Measurements from ENCODE around the gene DCP1B. TPM values are rescaled to one million over a fixed set of nuclear protein-coding genes. Genes with fewer than 3 reads are reported as not detected.

Gene DCP1B
- total RNA-seq, 2 experiments from 2014 or later: 13.1 to 13.4 TPM

GRCh38 chr12:1937481-1938224 lies 66.6 kb downstream of the DCP1B start:
- CTCF ChIA-PET: interaction anchor here (2.9 to 3.0 kb wide), 2 partner anchors 142 to 147 kb away, joined by 80 to 91 read pairs; no protein-coding TSS in a partner anchor
- Mint-ChIP-seq H3K27me3 (no peaks in the 10 kb centered on the region), H3K9me3 (no peaks in the 10 kb centered on the region), H3K4me3 (no peak overlapping the region), H3K4me1 (ENCODE audit: low read depth) (peaks cover 4% of the 10 kb centered on the region), H3K36me3 (peaks cover 3% of the 10 kb centered on the region), H3K27ac (no peak overlapping the region)
- POLR2A ChIA-PET: no interaction called here
- no peak for DNase-seq
- intact Hi-C loops (cut with micrococcal nuclease): no loop called here

DNA sequence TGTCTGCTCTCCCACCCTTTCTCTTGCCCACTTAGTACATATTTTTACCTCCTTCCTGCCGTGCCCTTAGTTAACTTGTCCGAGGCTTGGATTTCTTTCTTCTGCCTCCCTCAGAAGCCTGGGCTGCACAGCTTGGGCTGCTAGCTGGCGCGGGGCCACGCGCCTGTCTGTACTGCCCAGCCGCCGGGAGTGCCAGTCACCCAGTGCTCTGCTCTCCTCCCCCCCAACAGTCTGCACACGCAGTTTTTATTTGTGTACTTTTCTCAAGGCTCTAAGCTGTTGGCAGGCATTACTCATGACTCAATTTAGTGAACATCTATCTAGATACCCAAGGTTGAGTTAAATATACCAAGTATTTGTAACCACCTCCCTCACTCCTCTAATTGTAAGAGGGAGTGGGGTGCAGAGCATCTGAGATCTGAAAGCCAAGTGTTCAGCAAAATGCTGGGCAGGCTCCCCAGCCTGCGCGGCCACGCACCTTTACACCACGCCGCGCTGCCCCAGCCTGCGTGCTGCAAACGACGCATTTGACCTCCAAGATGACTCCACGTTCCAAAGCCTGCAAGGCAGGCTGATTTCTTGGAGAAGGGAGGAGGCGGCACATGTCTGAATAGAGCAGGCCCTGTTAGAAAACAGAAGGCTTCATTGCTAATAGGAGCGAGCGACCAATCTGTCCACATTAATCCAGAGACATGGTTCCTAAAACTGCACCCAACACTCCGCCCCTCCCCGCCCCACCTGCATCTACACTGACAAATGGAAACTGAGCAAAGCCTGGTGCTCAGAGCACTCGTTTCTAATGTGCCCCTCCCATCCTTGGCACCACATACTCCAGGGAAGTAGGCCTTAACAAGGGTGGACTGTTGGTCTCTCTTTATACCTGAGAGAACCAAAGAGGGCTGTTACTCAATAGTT lies 67.6 kb downstream of the DCP1B start:
- POLR2A ChIA-PET: no interaction called here
- H3K27ac Mint-ChIP-seq: no peak overlapping the region
- CTCF ChIA-PET: no interaction called here
- DNase-seq: no peak
- peaks cover 4% of the 10 kb centered on the region for H3K4me1 Mint-ChIP-seq (ENCODE audit: low read depth)
- peaks cover 3% of the 10 kb centered on the region for H3K36me3 Mint-ChIP-seq
- no peaks in the 10 kb centered on the region for H3K9me3 Mint-ChIP-seq
- H3K27me3 Mint-ChIP-seq: no peaks in the 10 kb centered on the region
- intact Hi-C loops (cut with micrococcal nuclease): no loop called here
- no peak overlapping the region for H3K4me3 Mint-ChIP-seq

DNA sequence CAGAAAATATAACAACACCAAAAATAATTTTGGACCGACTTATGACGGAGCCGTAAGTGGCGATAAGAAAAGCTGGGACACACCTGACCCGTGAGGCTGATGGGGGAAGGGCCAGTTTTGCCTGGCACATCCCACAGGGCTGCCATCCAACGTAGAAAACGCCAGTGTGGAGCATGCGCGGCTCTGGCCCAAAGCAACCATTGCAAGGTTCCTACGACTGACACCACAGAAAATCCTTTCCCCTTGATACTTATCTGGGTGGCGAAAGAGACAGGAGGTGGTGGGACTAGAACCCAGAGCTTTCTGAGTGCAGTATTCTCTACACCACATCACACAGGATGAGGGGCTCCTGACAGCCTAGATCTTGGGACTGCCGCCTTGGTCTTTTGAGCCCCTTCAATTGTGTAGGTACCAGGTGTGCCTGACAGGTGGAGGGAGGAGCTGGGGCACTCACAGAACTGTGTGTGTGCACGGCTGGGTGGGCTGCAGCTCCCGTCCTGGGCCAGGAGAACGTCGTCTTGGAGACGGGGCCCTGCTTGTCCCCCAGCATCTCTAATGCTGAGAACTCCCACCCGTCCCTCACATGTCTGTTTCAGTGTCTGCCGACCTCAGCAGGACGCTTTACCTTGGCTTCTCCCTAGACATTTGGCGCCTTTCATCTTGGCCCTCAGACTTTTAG lies 68.4 kb downstream of the DCP1B start:
- ChIA-PET POLR2A (no interaction called here), CTCF (interaction anchor here (2.2 kb wide), 1 partner anchor 145 kb away, joined by 6 read pairs; no protein-coding TSS in a partner anchor)
- no peak for DNase-seq
- Mint-ChIP-seq H3K27me3 (no peaks in the 10 kb centered on the region), H3K4me1 (ENCODE audit: low read depth) (peaks cover 4% of the 10 kb centered on the region), H3K27ac (no peak overlapping the region), H3K4me3 (no peak overlapping the region), H3K9me3 (no peaks in the 10 kb centered on the region), H3K36me3 (peaks cover 3% of the 10 kb centered on the region)
- intact Hi-C loops (cut with micrococcal nuclease): no loop called here

GRCh38 chr12:1935242-1935641 lies 69.0 kb downstream of the DCP1B start:
- H3K27ac Mint-ChIP-seq: no peak overlapping the region
- peaks cover 3% of the 10 kb centered on the region for H3K36me3 Mint-ChIP-seq
- intact Hi-C loops (cut with micrococcal nuclease): no loop called here
- H3K4me3 Mint-ChIP-seq: no peak overlapping the region
- ChIA-PET POLR2A (no interaction called here), CTCF (interaction anchor here (2.2 kb wide), 1 partner anchor 144 kb away, joined by 6 read pairs; no protein-coding TSS in a partner anchor)
- H3K4me1 Mint-ChIP-seq (ENCODE audit: low read depth): peaks cover 4% of the 10 kb centered on the region
- no peaks in the 10 kb centered on the region for H3K27me3 Mint-ChIP-seq
- no peak for DNase-seq
- no peaks in the 10 kb centered on the region for H3K9me3 Mint-ChIP-seq

GRCh38 chr12:1934831-1935230 lies 69.4 kb downstream of the DCP1B start:
- H3K4me1 Mint-ChIP-seq (ENCODE audit: low read depth): peaks cover 2% of the 10 kb centered on the region
- no peaks in the 10 kb centered on the region for H3K9me3 Mint-ChIP-seq
- intact Hi-C loops (cut with micrococcal nuclease): no loop called here
- CTCF ChIA-PET: interaction anchor here (2.2 kb wide), 1 partner anchor 144 kb away, joined by 6 read pairs; no protein-coding TSS in a partner anchor
- no peak overlapping the region for H3K27ac Mint-ChIP-seq
- peaks cover 3% of the 10 kb centered on the region for H3K36me3 Mint-ChIP-seq
- POLR2A ChIA-PET: no interaction called here
- H3K27me3 Mint-ChIP-seq: no peaks in the 10 kb centered on the region
- no peak overlapping the region for H3K4me3 Mint-ChIP-seq
- no peak for DNase-seq

DNA sequence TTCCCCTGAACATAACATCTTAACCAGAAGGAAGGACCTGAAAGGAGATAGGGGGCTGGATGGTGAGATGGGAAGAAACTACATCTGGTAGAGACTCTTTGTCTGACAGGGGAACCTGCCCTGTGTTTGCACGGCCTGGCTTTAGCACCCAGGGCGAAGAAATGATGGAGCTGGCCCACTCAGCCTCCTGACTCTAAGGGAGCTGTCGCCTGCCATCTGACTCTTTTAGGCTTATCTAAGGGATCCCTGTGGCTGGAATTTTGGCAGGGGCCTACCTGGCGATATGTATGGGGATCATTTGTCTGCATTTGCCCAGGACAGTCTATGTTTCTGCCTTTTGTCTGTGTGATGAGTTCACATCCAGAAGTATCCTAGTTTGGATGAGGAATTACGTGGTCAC lies 70.2 kb downstream of the DCP1B start:
- H3K4me1 Mint-ChIP-seq (ENCODE audit: low read depth): no peaks in the 10 kb centered on the region
- intact Hi-C loops (cut with micrococcal nuclease): no loop called here
- ChIA-PET POLR2A (no interaction called here), CTCF (interaction anchor here (2.2 kb wide), 1 partner anchor 143 kb away, joined by 6 read pairs; no protein-coding TSS in a partner anchor)
- no peak overlapping the region for H3K4me3 Mint-ChIP-seq
- no peaks in the 10 kb centered on the region for H3K27me3 Mint-ChIP-seq
- peaks cover 3% of the 10 kb centered on the region for H3K36me3 Mint-ChIP-seq
- no peak overlapping the region for H3K27ac Mint-ChIP-seq
- no peak for DNase-seq
- H3K9me3 Mint-ChIP-seq: no peaks in the 10 kb centered on the region

DNA sequence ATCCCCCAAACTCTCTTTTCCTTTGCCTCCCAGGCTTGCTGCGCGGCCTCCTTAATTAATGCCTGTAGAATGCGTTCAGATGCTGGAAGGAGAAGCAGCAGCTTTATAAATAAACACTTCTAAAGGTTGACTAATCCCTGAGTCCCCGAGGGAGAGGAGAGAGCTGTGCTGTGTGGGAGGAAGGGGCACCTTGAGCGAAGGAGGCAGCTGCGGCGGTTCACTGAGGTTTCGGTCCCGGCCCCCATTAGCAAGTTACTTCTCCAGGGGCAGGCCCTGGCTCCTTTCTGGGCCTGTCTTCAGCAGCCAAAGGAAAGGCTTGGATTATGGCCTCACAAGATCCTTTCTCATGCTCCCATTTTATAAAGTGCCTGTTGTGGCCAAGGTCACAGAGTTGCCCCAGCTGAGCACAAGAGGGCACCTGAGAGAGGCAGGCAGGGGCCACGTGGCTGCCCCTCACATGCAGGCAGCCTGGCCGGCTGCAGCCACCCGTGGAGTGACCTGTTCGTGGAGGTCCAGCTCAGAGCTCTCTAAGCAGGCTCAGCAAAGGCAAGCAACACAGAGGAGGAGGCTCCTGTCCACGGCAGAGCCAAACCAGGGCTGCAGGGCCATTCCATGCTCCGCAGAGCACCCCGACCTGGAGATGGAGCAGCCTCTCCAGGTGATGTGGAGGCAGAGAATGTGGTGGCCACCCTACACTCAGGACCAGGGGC lies 70.8 kb downstream of the DCP1B start:
- no peak for DNase-seq
- POLR2A ChIA-PET: no interaction called here

GRCh38 chr12:1932264-1932777 lies 71.9 kb downstream of the DCP1B start:
- no peak overlapping the region for H3K4me3 Mint-ChIP-seq

More for the DNA sequence above, 70.8 kb downstream of the DCP1B start:
- H3K4me3 Mint-ChIP-seq: no peak overlapping the region
- no peak overlapping the region for H3K27ac Mint-ChIP-seq
- CTCF ChIA-PET: interaction anchor here (2.2 kb wide), 1 partner anchor 142 kb away, joined by 6 read pairs; no protein-coding TSS in a partner anchor
- H3K4me1 Mint-ChIP-seq (ENCODE audit: low read depth): no peaks in the 10 kb centered on the region
- H3K27me3 Mint-ChIP-seq: no peaks in the 10 kb centered on the region
- intact Hi-C loops (cut with micrococcal nuclease): no loop called here
- peaks cover 3% of the 10 kb centered on the region for H3K36me3 Mint-ChIP-seq
- no peaks in the 10 kb centered on the region for H3K9me3 Mint-ChIP-seq

GRCh38 chr12:1931642-1932041 lies 72.6 kb downstream of the DCP1B start:
- no peak overlapping the region for H3K27ac Mint-ChIP-seq
- POLR2A ChIA-PET: no interaction called here
- intact Hi-C loops (cut with micrococcal nuclease): no loop called here
- H3K27me3 Mint-ChIP-seq: no peaks in the 10 kb centered on the region
- no peak for DNase-seq
- no peak overlapping the region for H3K4me3 Mint-ChIP-seq
- H3K36me3 Mint-ChIP-seq: no peaks in the 10 kb centered on the region
- CTCF ChIA-PET: no interaction called here
- no peaks in the 10 kb centered on the region for H3K4me1 Mint-ChIP-seq (ENCODE audit: low read depth)
- no peaks in the 10 kb centered on the region for H3K9me3 Mint-ChIP-seq

More at GRCh38 chr12:1932264-1932777, 71.9 kb downstream of the DCP1B start:
- CTCF ChIA-PET: no interaction called here
- no peaks in the 10 kb centered on the region for H3K4me1 Mint-ChIP-seq (ENCODE audit: low read depth)
- DNase-seq: no peak
- POLR2A ChIA-PET: no interaction called here
- H3K36me3 Mint-ChIP-seq: peaks cover 1% of the 10 kb centered on the region
- H3K9me3 Mint-ChIP-seq: no peaks in the 10 kb centered on the region
- intact Hi-C loops (cut with micrococcal nuclease): no loop called here
- H3K27me3 Mint-ChIP-seq: no peaks in the 10 kb centered on the region
- H3K27ac Mint-ChIP-seq: no peak overlapping the region

GRCh38 chr12:1930803-1931597 lies 73.3 kb downstream of the DCP1B start:
- intact Hi-C loops (cut with micrococcal nuclease): no loop called here
- ChIA-PET CTCF (interaction anchor here (1.3 kb wide), 1 partner anchor 9 kb away, joined by 4 read pairs; no protein-coding TSS in a partner anchor), POLR2A (no interaction called here)
- H3K4me1 Mint-ChIP-seq (ENCODE audit: low read depth): no peaks in the 10 kb centered on the region
- no peaks in the 10 kb centered on the region for H3K36me3 Mint-ChIP-seq
- H3K9me3 Mint-ChIP-seq: no peaks in the 10 kb centered on the region
- no peaks in the 10 kb centered on the region for H3K27me3 Mint-ChIP-seq
- DNase-seq: no peak
- H3K4me3 Mint-ChIP-seq: no peak overlapping the region
- H3K27ac Mint-ChIP-seq: no peak overlapping the region

Measured in activated CD4-positive, alpha-beta memory T cell treated with anti-CD3 and anti-CD28 coated beads for 36 hours (primary cell).